GM12891 (cell line): Measurements from ENCODE around the gene ZNF865.

Source experiments
- DNase-seq: peaks from one replicate; pipeline ENCODE4 v3.0.0; 2011; ENCODE audit warnings: low spot score; ENCODE audit not compliant: insufficient read length
- FAIRE-seq: peaks from 2 replicates; lab custom pipeline; 2011; peaks lifted over from hg19 to GRCh38; lab: Jason Lieb, UNC
- PAX5 ChIP-seq: IDR thresholded peaks from 2 replicates; pipeline ENCODE4 v1.6.1; 2011; ENCODE audit warnings: low read length, moderate library complexity, mild to moderate bottlenecking; ENCODE audit not compliant: insufficient read depth, severe bottlenecking
- POLR2A ChIP-seq: IDR thresholded peaks from 2 replicates; pipeline ENCODE4 v1.6.1; 2011; ENCODE audit warnings: low read depth, low read length, control low read depth
- POLR2AphosphoS5 ChIP-seq: IDR thresholded peaks from 2 replicates; pipeline ENCODE4 v1.6.1; 2011; ENCODE audit warnings: low read depth, low read length, control low read depth
- POU2F2 ChIP-seq: IDR thresholded peaks from 2 replicates; pipeline ENCODE4 v1.6.1; 2011; ENCODE audit warnings: low read depth, mild to moderate bottlenecking, control low read depth, low read length, moderate library complexity
- SPI1 ChIP-seq: IDR thresholded peaks from 2 replicates; pipeline ENCODE4 v1.6.1; 2011; ENCODE audit warnings: low read depth, low read length, control low read depth
- TAF1 ChIP-seq: IDR thresholded peaks from 2 replicates; pipeline ENCODE4 v1.6.1; 2011; ENCODE audit warnings: low read depth, low read length, control low read depth

Gene ZNF865

DNA sequence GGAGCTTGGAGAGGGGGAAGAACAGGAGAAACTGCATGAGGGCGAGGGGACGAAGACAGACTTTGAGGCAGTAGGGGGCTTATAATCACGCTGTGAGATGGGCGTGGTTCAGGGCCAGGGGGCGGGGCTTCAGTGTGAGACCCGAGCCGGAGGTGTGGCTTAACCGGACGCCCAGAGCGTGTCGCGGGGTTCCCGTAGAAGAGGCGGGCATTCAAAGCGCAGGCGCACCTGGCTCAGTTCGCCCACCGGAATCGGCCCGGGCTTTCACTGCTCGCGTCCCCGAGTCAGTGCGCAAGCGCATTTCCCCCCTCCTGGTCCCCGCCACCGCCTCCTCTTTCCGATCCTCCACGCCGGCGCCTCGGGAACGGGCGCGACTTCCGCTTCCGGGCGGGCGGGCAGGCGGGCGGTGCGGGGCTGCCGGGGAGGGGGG is 225 bp upstream of the ZNF865 start:
- peak; percentile 91 for FAIRE-seq
- DNase-seq = peak; percentile 90
- TF ChIP-seq POU2F2 = no peak
- no peak for TF ChIP-seq SPI1
- TF ChIP-seq PAX5 = no peak
- no peak for TF ChIP-seq TAF1
- TF ChIP-seq POLR2AphosphoS5 = no peak
- TF ChIP-seq POLR2A = no peak

DNA sequence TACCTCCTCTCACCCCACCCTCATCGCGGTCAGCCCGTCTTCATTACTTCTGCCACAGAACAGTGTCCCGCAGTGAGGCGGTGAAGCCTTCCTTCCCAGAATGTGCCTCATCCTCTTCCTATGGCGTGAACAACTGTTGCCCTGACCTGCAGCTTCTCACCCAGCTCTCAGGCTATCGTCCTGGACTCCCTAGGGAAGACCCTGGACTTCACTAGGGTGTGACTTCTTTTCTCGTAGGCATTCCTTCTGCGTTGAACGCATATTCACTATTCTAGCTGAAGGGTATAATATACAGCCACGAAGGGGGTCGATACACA is 982 bp downstream of the ZNF865 start:
- FAIRE-seq = no peak
- no peak for DNase-seq
- TF ChIP-seq PAX5 (no peak), POU2F2 (no peak), POLR2A (no peak), TAF1 (no peak), POLR2AphosphoS5 (no peak), SPI1 (no peak)

DNA sequence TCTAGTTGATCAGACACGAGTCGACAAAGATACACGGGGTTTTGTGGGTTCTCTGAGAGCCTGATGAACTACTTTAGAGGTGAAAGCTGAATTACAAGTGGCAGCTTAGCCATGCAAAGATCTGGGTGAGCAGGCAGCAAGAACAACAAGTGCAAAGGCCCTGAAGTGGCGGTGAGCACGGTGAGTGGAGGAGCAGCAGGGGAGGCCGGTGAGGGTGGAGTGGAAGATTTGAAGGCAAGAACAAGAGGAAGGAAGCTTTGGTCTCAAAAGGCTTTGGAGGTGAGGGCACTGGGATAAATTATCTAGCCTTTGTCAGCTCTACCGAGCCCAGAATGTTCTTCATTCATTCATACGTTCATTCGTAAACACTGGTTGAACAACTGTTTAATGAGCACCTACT is 1.4 kb downstream of the ZNF865 start:
- FAIRE-seq (no peak), DNase-seq (no peak)
- TF ChIP-seq TAF1 (no peak), SPI1 (no peak), PAX5 (no peak), POU2F2 (no peak), POLR2AphosphoS5 (no peak), POLR2A (no peak)

DNA sequence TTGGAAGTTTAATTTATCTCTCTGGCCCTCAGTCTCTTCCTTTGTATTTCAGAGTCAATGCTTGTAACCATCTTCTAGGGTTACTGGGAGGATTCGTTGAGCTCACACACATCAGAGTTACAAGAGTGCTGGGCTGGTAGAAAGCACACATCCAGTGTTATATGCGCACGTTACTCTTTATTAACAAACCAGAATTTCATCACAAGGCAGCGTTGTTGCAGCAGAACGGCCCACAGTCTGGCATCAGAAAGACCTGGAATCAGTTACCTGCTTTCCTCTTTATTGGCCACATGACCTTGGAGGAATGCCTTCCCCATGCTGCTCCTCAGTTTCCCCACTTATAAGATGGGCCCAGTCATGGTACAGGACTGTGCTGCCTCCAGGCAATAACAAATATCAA is 3.9 kb downstream of the ZNF865 start:
- DNase-seq (no peak), FAIRE-seq (no peak)
- TF ChIP-seq TAF1 (no peak), POU2F2 (no peak), POLR2A (no peak), POLR2AphosphoS5 (no peak)

DNA sequence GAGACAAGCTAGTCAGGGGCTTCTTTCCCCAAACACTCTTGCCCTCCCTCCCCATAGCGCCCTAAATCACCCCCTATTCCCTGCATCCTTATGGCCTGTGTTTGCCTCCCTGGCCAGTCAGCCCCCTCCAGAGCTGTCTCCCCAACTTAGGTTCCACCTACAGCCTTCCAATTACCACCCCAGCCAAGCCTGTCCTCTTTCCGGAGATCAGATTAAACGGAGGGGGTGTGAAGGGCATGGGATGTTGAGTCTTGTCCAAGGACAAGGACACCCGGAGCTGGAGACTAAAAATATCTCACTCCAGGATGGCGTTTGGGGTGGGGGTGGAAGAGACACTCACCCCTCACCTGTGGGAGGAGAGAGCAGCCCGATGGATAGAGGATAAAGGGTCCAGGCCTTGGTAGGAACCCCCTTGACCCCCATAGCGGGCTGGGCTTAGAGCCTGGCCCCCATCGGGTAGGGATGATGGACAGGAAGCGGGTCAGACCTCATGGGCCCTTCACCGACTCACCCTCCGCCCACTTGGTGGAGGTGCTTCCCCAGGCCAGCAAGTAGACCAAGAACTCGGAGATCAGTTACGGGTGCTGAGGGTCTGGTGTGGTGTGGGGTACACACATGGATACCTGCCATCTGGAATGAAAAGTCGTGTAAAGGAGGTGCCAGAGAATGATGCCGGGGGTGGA is 6.0 kb downstream of the ZNF865 start:
- DNase-seq = no peak
- no peak for FAIRE-seq

DNA sequence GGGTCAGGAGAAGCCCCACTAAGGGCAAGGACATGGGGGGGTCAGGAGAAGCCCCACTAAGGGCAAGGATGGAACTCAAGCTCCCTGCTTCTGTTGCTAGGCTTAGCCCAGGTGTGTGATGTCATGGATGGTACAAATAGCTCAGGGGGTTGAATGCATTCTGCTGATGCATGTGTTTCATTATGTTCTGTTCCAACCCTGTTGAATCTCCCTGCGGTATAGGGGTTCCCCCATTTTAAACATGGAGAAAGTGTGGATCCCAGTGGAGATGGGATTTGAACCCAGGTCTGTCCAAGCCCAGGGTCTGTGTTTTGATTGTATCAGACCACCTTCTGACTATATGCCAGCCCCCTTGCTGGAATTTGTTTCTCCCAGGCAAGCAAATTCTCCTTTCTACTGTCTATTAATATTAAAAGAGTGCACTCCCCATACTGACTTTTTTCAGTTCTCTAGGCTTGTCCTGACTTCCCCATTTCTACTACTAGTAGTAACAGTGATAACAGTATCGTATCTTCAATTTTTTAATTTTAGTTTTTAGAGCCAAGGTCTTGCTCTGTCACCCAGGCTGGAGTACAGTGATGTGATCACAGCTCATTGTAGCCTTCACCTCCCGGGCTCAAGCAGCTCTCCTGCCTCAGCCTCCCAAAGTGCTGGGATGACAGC is 6.7 kb downstream of the ZNF865 start:
- DNase-seq = no peak
- FAIRE-seq = peak; percentile 33
- TF ChIP-seq PAX5 = no peak
- no peak for TF ChIP-seq POU2F2
- TF ChIP-seq POLR2AphosphoS5 = no peak
- TF ChIP-seq TAF1 = no peak
- TF ChIP-seq SPI1 = peak; percentile 40; the same call in 1 of the 2 replicates
- TF ChIP-seq POLR2A = no peak

More for the DNA sequence above, 6.0 kb downstream of the ZNF865 start:
- TF ChIP-seq TAF1 (no peak), PAX5 (no peak), SPI1 (no peak), POU2F2 (no peak), POLR2A (no peak), POLR2AphosphoS5 (no peak)

DNA sequence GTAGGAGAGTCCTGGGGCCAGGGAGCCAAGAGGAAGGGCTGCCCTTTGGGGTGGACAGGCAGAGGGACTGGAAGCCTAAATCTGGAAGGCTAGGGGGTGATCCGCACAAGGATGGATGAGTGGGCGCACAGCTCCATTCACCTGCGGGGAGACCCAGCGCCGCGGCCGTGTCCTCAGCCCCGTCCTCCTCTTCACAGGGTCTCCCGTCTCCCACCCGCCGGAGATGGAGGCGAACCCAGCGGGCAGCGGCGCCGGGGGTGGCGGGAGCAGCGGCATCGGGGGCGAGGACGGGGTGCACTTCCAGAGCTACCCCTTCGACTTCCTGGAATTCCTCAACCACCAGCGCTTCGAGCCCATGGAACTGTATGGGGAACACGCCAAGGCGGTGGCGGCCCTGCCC is 7.9 kb downstream of the ZNF865 start:
- no peak for DNase-seq
- no peak for TF ChIP-seq PAX5
- TF ChIP-seq POLR2A = no peak
- TF ChIP-seq TAF1 = no peak
- no peak for TF ChIP-seq POU2F2
- no peak for TF ChIP-seq POLR2AphosphoS5
- no peak for TF ChIP-seq SPI1
- FAIRE-seq = no peak

DNA sequence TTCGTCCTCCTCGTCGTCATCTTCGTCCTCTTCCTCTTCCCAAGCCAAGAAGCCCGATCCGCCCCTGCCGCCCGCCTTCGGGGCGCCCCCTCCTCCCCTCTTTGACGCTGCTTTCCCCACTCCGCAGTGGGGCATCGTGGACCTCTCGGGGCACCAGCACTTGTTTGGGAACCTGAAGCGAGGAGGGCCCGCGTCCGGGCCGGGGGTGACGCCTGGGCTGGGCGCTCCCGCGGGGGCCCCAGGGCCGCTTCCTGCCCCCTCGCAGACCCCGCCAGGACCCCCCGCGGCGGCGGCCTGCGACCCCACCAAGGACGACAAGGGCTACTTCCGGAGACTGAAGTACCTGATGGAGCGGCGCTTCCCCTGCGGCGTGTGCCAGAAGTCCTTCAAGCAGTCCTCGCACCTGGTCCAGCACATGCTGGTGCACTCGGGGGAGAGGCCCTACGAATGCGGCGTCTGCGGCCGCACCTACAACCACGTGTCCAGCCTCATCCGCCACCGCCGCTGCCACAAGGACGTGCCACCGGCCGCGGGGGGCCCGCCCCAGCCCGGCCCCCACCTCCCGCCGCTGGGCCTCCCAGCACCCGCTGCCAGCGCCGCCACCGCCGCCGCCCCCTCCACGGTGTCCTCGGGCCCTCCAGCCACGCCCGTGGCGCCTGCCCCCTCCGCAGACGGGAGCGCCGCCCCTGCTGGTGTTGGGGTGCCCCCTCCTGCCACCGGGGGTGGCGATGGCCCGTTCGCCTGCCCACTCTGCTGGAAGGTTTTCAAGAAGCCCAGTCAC is 8.7 kb downstream of the ZNF865 start:
- FAIRE-seq (no peak), DNase-seq (no peak)
- TF ChIP-seq SPI1 = no peak
- no peak for TF ChIP-seq POLR2AphosphoS5
- TF ChIP-seq POU2F2 = no peak
- TF ChIP-seq TAF1 = no peak
- TF ChIP-seq POLR2A = no peak
- no peak for TF ChIP-seq PAX5
